WTC11 (cell line): ENCODE results near the gene DNAJC24. TPM values are rescaled to one million over a fixed set of nuclear protein-coding genes. Genes with fewer than 3 reads are reported as not detected.

Source experiments
- ATAC-seq: fragments of 200-7000 bp; cut with Tn5 transposase; 2 replicates; pipeline ENCODE4 v1.10.0; 2021; ENCODE audit warnings: mild to moderate bottlenecking, moderate library complexity
- CTCF ChIA-PET: fragments of 300-600 bp; sonication (Branson Sonifier 250); formaldehyde crosslinking; loops from one replicate; lab custom pipeline; 2021; ENCODE audit warnings: antibody characterized with exemption; lab: Charles Lee
- POLR2A ChIA-PET: fragments of 350-600 bp; sonication (Branson Sonifier 250); formaldehyde crosslinking; loops from one replicate; lab custom pipeline; 2021; ENCODE audit warnings: antibody characterized with exemption; lab: Charles Lee
- DNase-seq: peaks from one replicate; pipeline ENCODE4 v3.0.0; 2021; ENCODE audit warnings: low spot score
- H3K27ac Mint-ChIP-seq: 2 replicates; pipeline ENCODE4 v1.8.0; 2021; ENCODE audit warnings: mixed read lengths
- H3K27me3 Mint-ChIP-seq: 2 replicates; pipeline ENCODE4 v1.8.0; 2021; ENCODE audit warnings: low read depth, mild to moderate bottlenecking, moderate library complexity, mixed read lengths
- H3K36me3 Mint-ChIP-seq: 2 replicates; pipeline ENCODE4 v1.8.0; 2021; ENCODE audit warnings: mixed read lengths
- H3K4me1 Mint-ChIP-seq: 2 replicates; pipeline ENCODE4 v1.8.0; 2022; ENCODE audit warnings: mixed read lengths
- H3K4me3 Mint-ChIP-seq: 2 replicates; pipeline ENCODE4 v1.8.0; 2021; ENCODE audit warnings: mild to moderate bottlenecking, moderate library complexity, mixed read lengths
- H3K9me3 Mint-ChIP-seq: 2 replicates; pipeline ENCODE4 v1.8.0; 2021; ENCODE audit warnings: mixed read lengths
- ATF1 ChIP-seq: sonication (generic); formaldehyde crosslinking; IDR thresholded peaks from 2 replicates; pipeline ENCODE4 v1.8.1; 2023; ENCODE audit warnings: mild to moderate bottlenecking, moderate library complexity, missing genetic modification reagents
- IRF2 ChIP-seq: sonication (generic); formaldehyde crosslinking; IDR thresholded peaks from 2 replicates; pipeline ENCODE4 v1.8.0; 2022; ENCODE audit warnings: low read depth, missing genetic modification reagents, borderline replicate concordance
- JUN ChIP-seq: sonication (generic); formaldehyde crosslinking; IDR thresholded peaks from 2 replicates; pipeline ENCODE4 v1.8.0; 2023; ENCODE audit warnings: mild to moderate bottlenecking, missing genetic modification reagents
- NR1H2 ChIP-seq: sonication (generic); formaldehyde crosslinking; IDR thresholded peaks from 2 replicates; pipeline ENCODE4 v1.9.0; 2021; ENCODE audit warnings: mild to moderate bottlenecking, moderate library complexity, missing genetic modification reagents
- PRDM15 ChIP-seq: sonication (generic); formaldehyde crosslinking; IDR thresholded peaks from 2 replicates; pipeline ENCODE4 v1.8.0; 2022; ENCODE audit warnings: missing genetic modification reagents
- PREB ChIP-seq: sonication (generic); formaldehyde crosslinking; IDR thresholded peaks from 2 replicates; pipeline ENCODE4 v1.8.1; 2022; ENCODE audit warnings: mild to moderate bottlenecking, missing genetic modification reagents, moderate library complexity, borderline replicate concordance
- SMAD4 ChIP-seq: sonication (generic); formaldehyde crosslinking; IDR thresholded peaks from 2 replicates; pipeline ENCODE4 v1.8.0; 2022; ENCODE audit warnings: mild to moderate bottlenecking, missing genetic modification reagents
- ZNF671 ChIP-seq: fragments of 250-450 bp; sonication (Bioruptor Pico); IDR thresholded peaks from 2 replicates; pipeline ENCODE4 v1.8.0; 2021; ENCODE audit warnings: mild to moderate bottlenecking
- total RNA-seq: library from RNA; stranded (reverse); gene quantifications from 3 replicates; pipeline ENCODE4 v1.2.3, GENCODE V29; 2021
- TF ChIP-seq, protein P1 (sequence below): sonication (generic); formaldehyde crosslinking; IDR thresholded peaks from 2 replicates; pipeline ENCODE4 v1.8.0; 2023; ENCODE audit warnings: missing genetic modification reagents, mild to moderate bottlenecking, borderline replicate concordance
- TF ChIP-seq, protein P2 (sequence below): fragments of 200-600 bp; IDR thresholded peaks from 2 replicates; pipeline ENCODE4 v1.8.0; 2022; ENCODE audit warnings: antibody characterized with exemption
- TF ChIP-seq, protein P3 (sequence below): sonication (generic); formaldehyde crosslinking; IDR thresholded peaks from 2 replicates; pipeline ENCODE4 v1.8.1; 2023; ENCODE audit warnings: mild to moderate bottlenecking, missing genetic modification reagents, moderate library complexity
- TF ChIP-seq, protein P4 (sequence below): sonication (generic); formaldehyde crosslinking; conservative IDR thresholded peaks from 2 replicates; pipeline ENCODE4 v1.8.1; 2022; ENCODE audit warnings: mild to moderate bottlenecking, missing genetic modification reagents
- TF ChIP-seq, protein P5 (sequence below): fragments of 250-450 bp; sonication (Bioruptor Pico); conservative IDR thresholded peaks from 2 replicates; pipeline ENCODE4 v1.9.0; 2021; ENCODE audit warnings: mild to moderate bottlenecking
- TF ChIP-seq, protein P6 (sequence below): fragments of 250-450 bp; sonication (Bioruptor Pico); IDR thresholded peaks from 2 replicates; pipeline ENCODE4 v1.9.0; 2021; ENCODE audit warnings: mild to moderate bottlenecking

DNAJC24 gene
- total RNA-seq, 1 experiment from 2014 or later = 15.4 TPM

DNA sequence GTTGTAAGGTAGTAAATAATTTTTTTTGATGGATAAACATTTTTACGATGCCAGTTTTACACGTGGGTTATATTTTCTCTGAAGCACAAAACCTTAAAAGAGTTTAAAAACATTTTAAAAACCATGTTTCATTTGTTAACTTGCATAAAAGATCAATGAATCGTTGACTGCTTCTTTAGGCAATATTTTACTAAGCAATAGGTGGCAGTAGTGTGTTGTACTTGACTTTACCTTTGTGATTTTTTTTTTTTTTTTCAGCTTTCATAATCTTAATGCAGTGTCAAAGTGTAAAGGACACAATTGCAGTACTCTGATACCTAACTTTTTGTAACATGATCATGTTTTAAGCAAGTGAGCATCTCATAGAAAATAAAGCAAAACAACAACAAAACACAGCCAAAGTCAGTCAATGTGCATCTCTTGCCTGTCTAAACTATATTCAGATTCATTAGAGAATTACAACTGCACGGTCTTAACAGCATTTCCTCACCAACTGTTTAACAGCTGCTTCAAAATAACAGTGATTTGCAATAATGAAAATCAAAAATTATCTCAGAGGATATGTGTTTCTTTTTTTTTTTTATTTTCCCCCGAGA lies 27.7 kb downstream of the DNAJC24 start:
- DNase-seq = no peak
- POLR2A ChIA-PET = no interaction called here
- CTCF ChIA-PET = interaction anchor here (0.6 to 1.5 kb wide), 7 partner anchors 27 to 779 kb away, joined by 3 to 5 read pairs (median 3); partner anchors contain the start of genes DCDC1 and DNAJC24
- Mint-ChIP-seq H3K4me3 (no peak overlapping the region), H3K9me3 (peaks cover 13% of the 10 kb centered on the region), H3K27ac (no peak overlapping the region), H3K4me1 (no peaks in the 10 kb centered on the region; the same call in 1 of the 2 replicates), H3K27me3 (no peaks in the 10 kb centered on the region), H3K36me3 (peaks cover 18% of the 10 kb centered on the region)
- no peak for ATAC-seq
- TF ChIP-seq, protein P1, sequence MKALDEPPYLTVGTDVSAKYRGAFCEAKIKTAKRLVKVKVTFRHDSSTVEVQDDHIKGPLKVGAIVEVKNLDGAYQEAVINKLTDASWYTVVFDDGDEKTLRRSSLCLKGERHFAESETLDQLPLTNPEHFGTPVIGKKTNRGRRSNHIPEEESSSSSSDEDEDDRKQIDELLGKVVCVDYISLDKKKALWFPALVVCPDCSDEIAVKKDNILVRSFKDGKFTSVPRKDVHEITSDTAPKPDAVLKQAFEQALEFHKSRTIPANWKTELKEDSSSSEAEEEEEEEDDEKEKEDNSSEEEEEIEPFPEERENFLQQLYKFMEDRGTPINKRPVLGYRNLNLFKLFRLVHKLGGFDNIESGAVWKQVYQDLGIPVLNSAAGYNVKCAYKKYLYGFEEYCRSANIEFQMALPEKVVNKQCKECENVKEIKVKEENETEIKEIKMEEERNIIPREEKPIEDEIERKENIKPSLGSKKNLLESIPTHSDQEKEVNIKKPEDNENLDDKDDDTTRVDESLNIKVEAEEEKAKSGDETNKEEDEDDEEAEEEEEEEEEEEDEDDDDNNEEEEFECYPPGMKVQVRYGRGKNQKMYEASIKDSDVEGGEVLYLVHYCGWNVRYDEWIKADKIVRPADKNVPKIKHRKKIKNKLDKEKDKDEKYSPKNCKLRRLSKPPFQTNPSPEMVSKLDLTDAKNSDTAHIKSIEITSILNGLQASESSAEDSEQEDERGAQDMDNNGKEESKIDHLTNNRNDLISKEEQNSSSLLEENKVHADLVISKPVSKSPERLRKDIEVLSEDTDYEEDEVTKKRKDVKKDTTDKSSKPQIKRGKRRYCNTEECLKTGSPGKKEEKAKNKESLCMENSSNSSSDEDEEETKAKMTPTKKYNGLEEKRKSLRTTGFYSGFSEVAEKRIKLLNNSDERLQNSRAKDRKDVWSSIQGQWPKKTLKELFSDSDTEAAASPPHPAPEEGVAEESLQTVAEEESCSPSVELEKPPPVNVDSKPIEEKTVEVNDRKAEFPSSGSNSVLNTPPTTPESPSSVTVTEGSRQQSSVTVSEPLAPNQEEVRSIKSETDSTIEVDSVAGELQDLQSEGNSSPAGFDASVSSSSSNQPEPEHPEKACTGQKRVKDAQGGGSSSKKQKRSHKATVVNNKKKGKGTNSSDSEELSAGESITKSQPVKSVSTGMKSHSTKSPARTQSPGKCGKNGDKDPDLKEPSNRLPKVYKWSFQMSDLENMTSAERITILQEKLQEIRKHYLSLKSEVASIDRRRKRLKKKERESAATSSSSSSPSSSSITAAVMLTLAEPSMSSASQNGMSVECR (CRISPR knock-in tag) = no peak
- TF ChIP-seq, protein P2, sequence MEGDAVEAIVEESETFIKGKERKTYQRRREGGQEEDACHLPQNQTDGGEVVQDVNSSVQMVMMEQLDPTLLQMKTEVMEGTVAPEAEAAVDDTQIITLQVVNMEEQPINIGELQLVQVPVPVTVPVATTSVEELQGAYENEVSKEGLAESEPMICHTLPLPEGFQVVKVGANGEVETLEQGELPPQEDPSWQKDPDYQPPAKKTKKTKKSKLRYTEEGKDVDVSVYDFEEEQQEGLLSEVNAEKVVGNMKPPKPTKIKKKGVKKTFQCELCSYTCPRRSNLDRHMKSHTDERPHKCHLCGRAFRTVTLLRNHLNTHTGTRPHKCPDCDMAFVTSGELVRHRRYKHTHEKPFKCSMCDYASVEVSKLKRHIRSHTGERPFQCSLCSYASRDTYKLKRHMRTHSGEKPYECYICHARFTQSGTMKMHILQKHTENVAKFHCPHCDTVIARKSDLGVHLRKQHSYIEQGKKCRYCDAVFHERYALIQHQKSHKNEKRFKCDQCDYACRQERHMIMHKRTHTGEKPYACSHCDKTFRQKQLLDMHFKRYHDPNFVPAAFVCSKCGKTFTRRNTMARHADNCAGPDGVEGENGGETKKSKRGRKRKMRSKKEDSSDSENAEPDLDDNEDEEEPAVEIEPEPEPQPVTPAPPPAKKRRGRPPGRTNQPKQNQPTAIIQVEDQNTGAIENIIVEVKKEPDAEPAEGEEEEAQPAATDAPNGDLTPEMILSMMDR = peak; percentile 38; the same call in 1 of the 2 replicates
- no peak for TF ChIP-seq ZNF671
- no peak for TF ChIP-seq PREB
- TF ChIP-seq, protein P3, sequence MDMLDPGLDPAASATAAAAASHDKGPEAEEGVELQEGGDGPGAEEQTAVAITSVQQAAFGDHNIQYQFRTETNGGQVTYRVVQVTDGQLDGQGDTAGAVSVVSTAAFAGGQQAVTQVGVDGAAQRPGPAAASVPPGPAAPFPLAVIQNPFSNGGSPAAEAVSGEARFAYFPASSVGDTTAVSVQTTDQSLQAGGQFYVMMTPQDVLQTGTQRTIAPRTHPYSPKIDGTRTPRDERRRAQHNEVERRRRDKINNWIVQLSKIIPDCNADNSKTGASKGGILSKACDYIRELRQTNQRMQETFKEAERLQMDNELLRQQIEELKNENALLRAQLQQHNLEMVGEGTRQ (CRISPR knock-in tag) = no peak
- TF ChIP-seq, all 79 proteins: peak for 1

- ChIA-PET CTCF (no interaction called here), POLR2A (interaction anchor here (0.7 kb wide), 1 partner anchor 348 kb away, joined by 4 read pairs; no protein-coding TSS in a partner anchor)
- DNase-seq = no peak
- no peak overlapping the region for H3K4me3 Mint-ChIP-seq
- H3K4me1 Mint-ChIP-seq = peaks cover 4% of the 10 kb centered on the region
- no peak for ATAC-seq
- peaks cover 6% of the 10 kb centered on the region for H3K9me3 Mint-ChIP-seq
- peaks cover 11% of the 10 kb centered on the region for H3K36me3 Mint-ChIP-seq
- TF ChIP-seq IRF2 (CRISPR knock-in tag) = no peak
- TF ChIP-seq, protein P4, sequence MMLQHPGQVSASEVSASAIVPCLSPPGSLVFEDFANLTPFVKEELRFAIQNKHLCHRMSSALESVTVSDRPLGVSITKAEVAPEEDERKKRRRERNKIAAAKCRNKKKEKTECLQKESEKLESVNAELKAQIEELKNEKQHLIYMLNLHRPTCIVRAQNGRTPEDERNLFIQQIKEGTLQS = no peak
- no peak for TF ChIP-seq NR1H2 (CRISPR knock-in tag)
- TF ChIP-seq, protein P5, sequence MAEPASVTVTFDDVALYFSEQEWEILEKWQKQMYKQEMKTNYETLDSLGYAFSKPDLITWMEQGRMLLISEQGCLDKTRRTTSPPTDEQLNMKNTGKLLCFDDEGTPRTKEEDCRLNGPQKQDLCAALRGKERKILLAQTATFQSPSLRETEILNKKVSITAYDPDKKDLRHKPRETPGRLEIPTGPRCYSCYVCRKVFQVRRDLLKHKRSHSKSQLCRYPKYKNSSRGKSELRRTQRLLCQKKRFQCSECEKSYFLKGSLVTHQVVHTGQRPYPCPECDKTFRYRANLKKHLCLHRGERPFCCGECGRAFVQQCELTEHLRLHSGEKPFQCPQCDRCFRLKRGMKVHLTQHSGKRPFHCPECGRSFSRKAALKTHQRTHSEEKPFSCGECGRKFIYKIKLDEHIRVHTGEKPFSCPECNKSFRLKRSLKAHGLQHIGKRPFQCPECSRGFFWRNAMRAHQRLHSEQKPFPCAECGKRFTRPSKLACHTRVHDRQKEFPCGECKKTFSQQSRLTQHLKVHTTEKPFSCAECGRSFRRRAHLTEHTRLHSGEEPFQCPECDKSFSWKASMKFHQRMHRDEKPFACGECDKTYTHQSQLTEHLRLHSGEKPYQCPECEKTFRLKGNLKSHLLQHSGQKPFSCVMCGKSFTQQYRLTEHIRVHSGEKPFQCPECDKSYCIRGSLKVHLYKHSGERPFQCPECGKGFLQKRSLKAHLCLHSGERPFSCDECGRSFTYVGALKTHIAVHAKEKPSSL (CRISPR knock-in tag) = no peak
- no peak for TF ChIP-seq ATF1 (CRISPR knock-in tag)
- TF ChIP-seq JUN (CRISPR knock-in tag) = no peak
- TF ChIP-seq SMAD4 (CRISPR knock-in tag) = no peak
- TF ChIP-seq PRDM15 = no peak
- TF ChIP-seq, protein P6, sequence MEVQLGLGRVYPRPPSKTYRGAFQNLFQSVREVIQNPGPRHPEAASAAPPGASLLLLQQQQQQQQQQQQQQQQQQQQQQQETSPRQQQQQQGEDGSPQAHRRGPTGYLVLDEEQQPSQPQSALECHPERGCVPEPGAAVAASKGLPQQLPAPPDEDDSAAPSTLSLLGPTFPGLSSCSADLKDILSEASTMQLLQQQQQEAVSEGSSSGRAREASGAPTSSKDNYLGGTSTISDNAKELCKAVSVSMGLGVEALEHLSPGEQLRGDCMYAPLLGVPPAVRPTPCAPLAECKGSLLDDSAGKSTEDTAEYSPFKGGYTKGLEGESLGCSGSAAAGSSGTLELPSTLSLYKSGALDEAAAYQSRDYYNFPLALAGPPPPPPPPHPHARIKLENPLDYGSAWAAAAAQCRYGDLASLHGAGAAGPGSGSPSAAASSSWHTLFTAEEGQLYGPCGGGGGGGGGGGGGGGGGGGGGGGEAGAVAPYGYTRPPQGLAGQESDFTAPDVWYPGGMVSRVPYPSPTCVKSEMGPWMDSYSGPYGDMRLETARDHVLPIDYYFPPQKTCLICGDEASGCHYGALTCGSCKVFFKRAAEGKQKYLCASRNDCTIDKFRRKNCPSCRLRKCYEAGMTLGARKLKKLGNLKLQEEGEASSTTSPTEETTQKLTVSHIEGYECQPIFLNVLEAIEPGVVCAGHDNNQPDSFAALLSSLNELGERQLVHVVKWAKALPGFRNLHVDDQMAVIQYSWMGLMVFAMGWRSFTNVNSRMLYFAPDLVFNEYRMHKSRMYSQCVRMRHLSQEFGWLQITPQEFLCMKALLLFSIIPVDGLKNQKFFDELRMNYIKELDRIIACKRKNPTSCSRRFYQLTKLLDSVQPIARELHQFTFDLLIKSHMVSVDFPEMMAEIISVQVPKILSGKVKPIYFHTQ (CRISPR knock-in tag) = no peak
- H3K27me3 Mint-ChIP-seq = no peaks in the 10 kb centered on the region
- peak overlapping the region; percentile 84; the same call in 1 of the 2 replicates for H3K27ac Mint-ChIP-seq
Observed at GRCh38 chr11:31404614-31405013, 35.0 kb downstream of the DNAJC24 start.
